Neural cell (in vitro differentiated cells): ENCODE measurements around the gene NTN3. TPM values are rescaled to one million over a fixed set of nuclear protein-coding genes. Genes with fewer than 3 reads are reported as not detected.

Source experiments
- H2AFZ ChIP-seq: fragments of 200-600, 300-800 bp; sonication (generic), shearing (Covaris generic); 2 replicates; pipeline ENCODE4 v1.6.0; 2014; ENCODE audit warnings: low read depth, mild to moderate bottlenecking, antibody characterized with exemption, low read length, moderate library complexity
- H3F3A ChIP-seq: fragments of 200-600 bp; shearing (Covaris generic); 2 replicates; pipeline ENCODE4 v1.6.1; 2016; ENCODE audit warnings: mild to moderate bottlenecking, moderate library complexity, mixed read lengths, antibody characterized with exemption, low read length; ENCODE audit not compliant: insufficient read depth, poor library complexity, severe bottlenecking
- H3K27ac ChIP-seq: fragments of 200-600, 300-800 bp; sonication (generic), shearing (Covaris generic); 2 replicates; pipeline ENCODE4 v1.5.1; 2014; ENCODE audit warnings: mild to moderate bottlenecking, low read length, moderate library complexity
- H3K27me3 ChIP-seq: fragments of 300-800, 200-600 bp; sonication (generic), shearing (Covaris generic); 2 replicates; pipeline ENCODE4 v1.6.0; 2014; ENCODE audit warnings: mild to moderate bottlenecking, low read depth, low read length, moderate library complexity; ENCODE audit not compliant: insufficient read depth
- H3K36me3 ChIP-seq: fragments of 300-800, 200-600 bp; sonication (generic), shearing (Covaris generic); 2 replicates; pipeline ENCODE4 v1.5.1; 2014; ENCODE audit warnings: mild to moderate bottlenecking, antibody characterized with exemption, low read length, moderate library complexity; ENCODE audit not compliant: insufficient read depth
- H3K4me2 ChIP-seq: fragments of 300-800, 200-600 bp; sonication (generic), shearing (Covaris generic); 2 replicates; pipeline ENCODE4 v1.6.0; 2014; ENCODE audit warnings: mild to moderate bottlenecking, low read length
- H3K4me3 ChIP-seq: fragments of 300-800, 200-600 bp; sonication (generic), shearing (Covaris generic); 2 replicates; pipeline ENCODE4 v1.5.1; 2014; ENCODE audit warnings: mild to moderate bottlenecking, low read length, moderate library complexity
- H3K79me2 ChIP-seq: fragments of 200-600 bp; shearing (Covaris generic); replicated peaks from 2 replicates; pipeline ENCODE4 v1.6.0; 2014; ENCODE audit warnings: mild to moderate bottlenecking, low read length, moderate library complexity; ENCODE audit not compliant: insufficient read depth
- H3K9ac ChIP-seq: fragments of 300-800, 200-600 bp; sonication (generic), shearing (Covaris generic); 2 replicates; pipeline ENCODE4 v1.6.1; 2016; ENCODE audit warnings: mild to moderate bottlenecking, low read length, mixed read lengths
- H3K9me2 ChIP-seq: fragments of 200-600 bp; shearing (Covaris generic); 2 replicates; pipeline ENCODE4 v1.6.1; 2016; ENCODE audit warnings: mild to moderate bottlenecking, low read length, mixed read lengths; ENCODE audit not compliant: insufficient read depth
- H3K9me3 ChIP-seq: fragments of 200-600, 300-800 bp; sonication (generic), shearing (Covaris generic); 2 replicates; pipeline ENCODE4 v1.6.1; 2016; ENCODE audit warnings: mild to moderate bottlenecking, mixed run types, low read length, moderate library complexity, mixed read lengths
- H4K20me1 ChIP-seq: fragments of 200-600 bp; shearing (Covaris generic); 2 replicates; pipeline ENCODE4 v1.6.1; 2016; ENCODE audit warnings: mild to moderate bottlenecking, mixed run types; ENCODE audit not compliant: insufficient read depth
- CTCF ChIP-seq: fragments of 450-650 bp; IDR thresholded peaks from 2 replicates; pipeline ENCODE4 v1.5.1; 2014; ENCODE audit warnings: antibody characterized with exemption, mild to moderate bottlenecking, moderate library complexity; ENCODE audit not compliant: poor library complexity, severe bottlenecking
- EP300 ChIP-seq: fragments of 450-650 bp; conservative IDR thresholded peaks from 2 replicates; pipeline ENCODE4 v1.6.1; 2014; ENCODE audit warnings: antibody characterized with exemption, mild to moderate bottlenecking, moderate library complexity; ENCODE audit not compliant: poor library complexity, severe bottlenecking
- EZH2 ChIP-seq: fragments of 200-600, 300-800 bp; shearing (Covaris generic), sonication (generic); IDR thresholded peaks from 2 replicates; pipeline ENCODE4 v1.6.1; 2014; ENCODE audit warnings: antibody characterized with exemption, low read length, borderline replicate concordance, mild to moderate bottlenecking; ENCODE audit not compliant: insufficient read depth, poor library complexity, severe bottlenecking
- MXI1 ChIP-seq: fragments of 450-650 bp; conservative IDR thresholded peaks from 2 replicates; pipeline ENCODE4 v1.6.1; 2014; ENCODE audit warnings: antibody characterized with exemption, mild to moderate bottlenecking; ENCODE audit not compliant: poor library complexity, severe bottlenecking
- POLR2AphosphoS5 ChIP-seq: IDR thresholded peaks from 2 replicates; pipeline ENCODE4 v1.6.1; 2012
- RAD21 ChIP-seq: fragments of 450-650 bp; conservative IDR thresholded peaks from 2 replicates; pipeline ENCODE4 v1.6.1; 2014; ENCODE audit warnings: antibody characterized with exemption, mild to moderate bottlenecking, moderate library complexity
- REST ChIP-seq: IDR thresholded peaks from 2 replicates; pipeline ENCODE4 v1.6.1; 2012; ENCODE audit warnings: borderline replicate concordance
- SMC3 ChIP-seq: fragments of 450-650 bp; conservative IDR thresholded peaks from 2 replicates; pipeline ENCODE4 v1.6.1; 2014; ENCODE audit warnings: antibody characterized with exemption, mild to moderate bottlenecking, moderate library complexity; ENCODE audit not compliant: poor library complexity
- TAF1 ChIP-seq: IDR thresholded peaks from 2 replicates; pipeline ENCODE4 v1.6.1; 2012; ENCODE audit warnings: low read depth
- polyA plus RNA-seq: library from polyadenylated mRNA; depleted of rRNA; stranded (reverse); fragments of >200 nt; gene quantifications from 2 replicates; pipeline ENCODE4 v1.2.3, GENCODE V29; 2014

The NTN3 gene
- polyA plus RNA-seq, 1 donor from 2014 or later, result 1.2 TPM

DNA sequence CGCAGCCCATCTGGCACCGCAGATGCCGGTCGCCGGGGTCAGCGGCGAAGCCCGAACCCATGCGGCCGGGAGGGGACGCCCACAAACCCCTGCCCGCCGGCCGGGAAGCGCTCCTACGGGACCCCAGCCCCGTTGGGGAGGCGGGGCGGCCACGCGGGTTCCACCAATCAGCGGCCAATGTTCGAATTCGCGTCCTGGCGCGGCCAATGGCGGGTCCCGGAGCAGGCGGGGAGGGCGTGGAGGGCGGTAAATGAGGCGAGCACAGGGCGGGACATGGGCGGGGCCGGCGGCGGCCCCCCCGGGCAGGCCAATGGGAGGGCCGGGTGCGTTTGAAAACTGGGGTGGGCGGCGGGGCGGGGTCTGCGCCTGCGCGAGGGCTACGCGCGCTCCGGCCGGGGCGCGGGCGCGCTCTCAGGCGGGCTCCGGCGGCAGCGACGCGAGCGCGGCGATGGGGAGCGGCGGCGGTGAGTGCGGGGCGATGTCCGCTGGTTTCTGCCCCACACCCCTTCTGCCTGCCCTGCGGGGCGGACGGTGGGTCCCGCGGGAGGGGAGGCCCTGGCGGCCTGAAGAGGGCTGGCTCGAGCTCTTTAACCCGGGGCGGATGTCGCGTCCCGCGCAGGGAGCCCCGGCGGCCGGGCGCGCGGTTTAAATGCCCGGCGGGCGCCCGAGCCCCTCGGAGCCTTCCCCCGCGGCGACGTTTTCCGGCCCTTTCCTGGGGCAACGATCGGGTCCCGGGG, 41.9 kb upstream of the NTN3 start, which contains the start of gene CCNF:
Gene CCNF (plus strand): TSS at position 414 of the 737 bp plus-strand sequence. CDS start 35 bp downstream, at position 449.
- no peak within 1 kb of the TSS for H3K27ac ChIP-seq

GRCh38 chr16:2429771-2430663, 41.1 kb upstream of the NTN3 start:
- H3F3A ChIP-seq, result no peaks in the 10 kb centered on the region
- H3K27ac ChIP-seq, result no peak overlapping the region
- H3K4me3 ChIP-seq, result peak overlapping the region; percentile 99
- H3K9ac ChIP-seq, result peak overlapping the region; percentile 72
- H3K4me2 ChIP-seq, result peak overlapping the region; percentile 93
- no peaks in the 10 kb centered on the region for H3K9me3 ChIP-seq
- no peaks in the 10 kb centered on the region for H4K20me1 ChIP-seq
- peaks cover 6% of the 10 kb centered on the region for H3K79me2 ChIP-seq
- TF ChIP-seq MXI1 (peak; percentile 73), EZH2 (no peak), POLR2AphosphoS5 (no peak), SMC3 (peak; percentile 28), TAF1 (no peak), CTCF (peak; percentile 55), EP300 (no peak), RAD21 (peak; percentile 51), REST (no peak)
- H3K9me2 ChIP-seq, result no peaks in the 10 kb centered on the region
- H3K27me3 ChIP-seq, result no peaks in the 10 kb centered on the region
- peak overlapping the region; percentile 5 for H2AFZ ChIP-seq
- peaks cover 5% of the 10 kb centered on the region for H3K36me3 ChIP-seq

More for the DNA sequence above, 41.9 kb upstream of the NTN3 start, which contains the start of gene CCNF:
- Histone ChIP-seq H3K4me3 (peak within 1 kb of the TSS; percentile 99), H3K9ac (peak within 1 kb of the TSS; percentile 72), H3K9me3 (no peaks in the 10 kb centered on the region), H3K9me2 (no peaks in the 10 kb centered on the region), H3K79me2 (peaks cover 6% of the 10 kb centered on the region), H2AFZ (peak within 1 kb of the TSS; percentile 76), H3F3A (no peaks in the 10 kb centered on the region), H3K4me2 (peak within 1 kb of the TSS; percentile 93), H4K20me1 (no peaks in the 10 kb centered on the region), H3K36me3 (peaks cover 5% of the 10 kb centered on the region), H3K27me3 (no peaks in the 10 kb centered on the region)
- TF ChIP-seq SMC3 (peak; percentile 44), RAD21 (peak; percentile 48), MXI1 (no peak), POLR2AphosphoS5 (peak; percentile 69), EP300 (peak; percentile 18)
